Measurements from ENCODE around the gene SMIM45.
A peak's percentile ranks its signal among the peaks of the same experiment; 100 is the strongest.
"Not testable (repeated sequence)": the region's sequence is repeated elsewhere in the genome, so short reads cannot be mapped to it uniquely, and the experiment has no call there.

Gene SMIM45

GRCh38 chr22:41935015-41935351, 17.0 kb upstream of the SMIM45 start:
- DNase-seq = no peak

- no peak for DNase-seq
Measured at GRCh38 chr22:41935509-41935908, 16.4 kb upstream of the SMIM45 start.

GRCh38 chr22:41936894-41937169, 15.1 kb upstream of the SMIM45 start:
- DNase-seq = no peak

GRCh38 chr22:41939981-41940831, 11.7 kb upstream of the SMIM45 start:
- peak; percentile 82 to 92 for DNase-seq

GRCh38 chr22:41940832-41941765, 10.9 kb upstream of the SMIM45 start:
- DNase-seq = peak; percentile 72 to 77

- DNase-seq = no peak
Measured at GRCh38 chr22:41943661-41944209, 8.2 kb upstream of the SMIM45 start.

- peak; percentile 92 to 95 for DNase-seq
Measured at GRCh38 chr22:41946629-41947423, 5.1 kb upstream of the SMIM45 start, which contains the start of gene CENPM. Gene CENPM, minus strand, starts transcription at chr22:41947152. Its CDS starts 76 bp downstream, at chr22:41947076.

- DNase-seq = no peak
Measured at GRCh38 chr22:41947424-41948080, 4.4 kb upstream of the SMIM45 start.

- DNase-seq = no peak
Measured at GRCh38 chr22:41948142-41948541, 3.8 kb upstream of the SMIM45 start.

GRCh38 chr22:41948928-41949296, 3.0 kb upstream of the SMIM45 start:
- not testable (repeated sequence) for DNase-seq

GRCh38 chr22:41949297-41949965, 2.5 kb upstream of the SMIM45 start:
- DNase-seq = no peak

- DNase-seq = no peak
Measured at GRCh38 chr22:41952713-41953112, 763 bp downstream of the SMIM45 start.

GRCh38 chr22:41957941-41958556, 6.1 kb downstream of the SMIM45 start:
- DNase-seq = no peak

- DNase-seq = no peak
Measured at GRCh38 chr22:41963453-41964111, 11.6 kb downstream of the SMIM45 start.

GRCh38 chr22:41964112-41964491, 12.2 kb downstream of the SMIM45 start:
- DNase-seq = no peak

GRCh38 chr22:41966225-41966606, 14.3 kb downstream of the SMIM45 start:
- DNase-seq = no peak

- no peak for DNase-seq
Measured at GRCh38 chr22:41966607-41967240, 14.8 kb downstream of the SMIM45 start.

- DNase-seq = no peak
Measured at GRCh38 chr22:41968601-41969000, 16.7 kb downstream of the SMIM45 start.

- no peak for DNase-seq
Measured at GRCh38 chr22:41969110-41969646, 17.2 kb downstream of the SMIM45 start, which contains the start of gene SEPTIN3. Gene SEPTIN3, plus strand, starts transcription at chr22:41969443. Its CDS starts 2,050 bp downstream, at chr22:41971493.

GRCh38 chr22:41970601-41971000, 18.7 kb downstream of the SMIM45 start:
- DNase-seq = no peak

All from stimulated activated CD4-positive, alpha-beta T cell treated with anti-CD3 and anti-CD28 coated beads, Interleukin-2, amount 100 ng/mL, for 48 hours (primary cell).